MM.1S (cell line): ENCODE measurements around the gene SP3.
A peak's percentile ranks its signal among the peaks of the same experiment; 100 is the strongest.

Source experiments
- DNase-seq: peaks from one replicate; pipeline ENCODE4 v3.0.0-alpha.2; 2015
- H2AFZ ChIP-seq: fragments of 300-600 bp; sonication (generic); 2 replicates; pipeline ENCODE4 v1.6.0; 2016; ENCODE audit warnings: antibody characterized with exemption, low read length
- H3F3A ChIP-seq: fragments of 300-600 bp; sonication (generic); 2 replicates; pipeline ENCODE4 v1.6.1; 2016; ENCODE audit warnings: mild to moderate bottlenecking, antibody characterized with exemption, low read length, moderate library complexity, mixed read lengths; ENCODE audit not compliant: insufficient read depth
- H3K27ac ChIP-seq: fragments of 300-600 bp; sonication (generic); 2 replicates; pipeline ENCODE4 v1.5.1; 2016; ENCODE audit warnings: mild to moderate bottlenecking, low read length
- H3K27me3 ChIP-seq: fragments of 300-600 bp; sonication (generic); replicated peaks from 2 replicates; pipeline ENCODE4 v1.6.0; 2016; ENCODE audit warnings: low read length; ENCODE audit not compliant: insufficient read depth
- H3K36me3 ChIP-seq: fragments of 300-600 bp; sonication (generic); replicated peaks from 2 replicates; pipeline ENCODE4 v1.6.1; 2016; ENCODE audit warnings: mild to moderate bottlenecking, low read length, mixed read lengths; ENCODE audit not compliant: insufficient read depth
- H3K4me1 ChIP-seq: fragments of 300-600 bp; sonication (generic); 2 replicates; pipeline ENCODE4 v1.6.1; 2016; ENCODE audit warnings: low read length, mixed read lengths
- H3K4me2 ChIP-seq: fragments of 300-600 bp; sonication (generic); 2 replicates; pipeline ENCODE4 v1.6.0; 2016; ENCODE audit warnings: low read depth, low read length
- H3K4me3 ChIP-seq: fragments of 300-600 bp; sonication (generic); 2 replicates; pipeline ENCODE4 v1.5.1; 2016; ENCODE audit warnings: low read length, mixed read lengths
- H3K79me2 ChIP-seq: fragments of 300-600 bp; sonication (generic); 2 replicates; pipeline ENCODE4 v1.6.1; 2016; ENCODE audit warnings: mixed run types, low read length, mixed read lengths
- H3K9ac ChIP-seq: fragments of 300-600 bp; sonication (generic); 2 replicates; pipeline ENCODE4 v1.6.1; 2016; ENCODE audit warnings: low read length, mixed read lengths
- H3K9me2 ChIP-seq: fragments of 300-600 bp; sonication (generic); replicated peaks from 2 replicates; pipeline ENCODE4 v1.6.1; 2016; ENCODE audit warnings: mild to moderate bottlenecking, low read length, mixed read lengths; ENCODE audit not compliant: insufficient read depth
- H3K9me3 ChIP-seq: fragments of 300-600 bp; sonication (generic); replicated peaks from 2 replicates; pipeline ENCODE4 v1.6.1; 2016; ENCODE audit warnings: mild to moderate bottlenecking, low read length, mixed read lengths; ENCODE audit not compliant: insufficient read depth
- H4K20me1 ChIP-seq: fragments of 300-600 bp; sonication (generic); 2 replicates; pipeline ENCODE4 v1.6.1; 2016; ENCODE audit warnings: mild to moderate bottlenecking, low read length, moderate library complexity, mixed read lengths; ENCODE audit not compliant: insufficient read depth
- EZH2 ChIP-seq: fragments of 300-600 bp; sonication (generic); optimal IDR thresholded peaks from 2 replicates; pipeline ENCODE3; 2017; ENCODE audit warnings: low read depth, mild to moderate bottlenecking, antibody characterized with exemption, low read length, mixed read lengths
- EZH2phosphoT487 ChIP-seq: fragments of 300-600 bp; sonication (generic); IDR thresholded peaks from 2 replicates; pipeline ENCODE4 v1.6.1; 2018; ENCODE audit warnings: antibody characterized with exemption, low read length
- TF ChIP-seq, protein P1 (sequence below): fragments of 300-600 bp; sonication (generic); IDR thresholded peaks from 2 replicates; pipeline ENCODE4 v1.5.1; 2016; ENCODE audit warnings: antibody characterized with exemption, low read length, mixed read lengths

SP3 gene

DNA sequence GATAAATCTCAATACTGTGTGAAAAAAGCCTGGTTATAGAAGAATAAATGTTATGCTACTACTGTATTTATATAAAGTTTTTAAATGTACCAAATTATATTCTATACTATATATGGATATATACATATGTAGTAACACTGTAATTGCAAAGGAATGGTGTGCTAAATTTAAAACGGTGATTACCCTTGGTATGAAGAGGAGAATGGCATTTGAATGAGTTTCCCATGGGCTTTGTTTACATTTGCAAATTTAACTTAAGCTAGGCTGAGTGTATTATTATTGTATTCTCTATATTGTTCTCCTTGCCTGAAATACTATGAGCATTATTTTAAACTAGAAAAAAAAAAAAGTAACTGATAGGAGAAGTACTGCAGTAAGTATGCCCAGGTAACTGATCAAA is 4.7 kb upstream of the SP3 start:
- DNase-seq: no peak
- Histone ChIP-seq H3K4me3 (no peak overlapping the region), H3K36me3 (no peaks in the 10 kb centered on the region), H3K27ac (no peak overlapping the region), H3K4me1 (peaks cover 6% of the 10 kb centered on the region), H2AFZ (no peak overlapping the region), H3K9me3 (no peaks in the 10 kb centered on the region), H3K79me2 (peaks cover 12% of the 10 kb centered on the region; the same call in 1 of the 2 replicates), H3K4me2 (no peak overlapping the region), H4K20me1 (no peaks in the 10 kb centered on the region), H3K9ac (no peak overlapping the region), H3F3A (peaks cover 14% of the 10 kb centered on the region; the same call in 1 of the 2 replicates), H3K27me3 (no peaks in the 10 kb centered on the region), H3K9me2 (no peaks in the 10 kb centered on the region)
- TF ChIP-seq, protein P1, sequence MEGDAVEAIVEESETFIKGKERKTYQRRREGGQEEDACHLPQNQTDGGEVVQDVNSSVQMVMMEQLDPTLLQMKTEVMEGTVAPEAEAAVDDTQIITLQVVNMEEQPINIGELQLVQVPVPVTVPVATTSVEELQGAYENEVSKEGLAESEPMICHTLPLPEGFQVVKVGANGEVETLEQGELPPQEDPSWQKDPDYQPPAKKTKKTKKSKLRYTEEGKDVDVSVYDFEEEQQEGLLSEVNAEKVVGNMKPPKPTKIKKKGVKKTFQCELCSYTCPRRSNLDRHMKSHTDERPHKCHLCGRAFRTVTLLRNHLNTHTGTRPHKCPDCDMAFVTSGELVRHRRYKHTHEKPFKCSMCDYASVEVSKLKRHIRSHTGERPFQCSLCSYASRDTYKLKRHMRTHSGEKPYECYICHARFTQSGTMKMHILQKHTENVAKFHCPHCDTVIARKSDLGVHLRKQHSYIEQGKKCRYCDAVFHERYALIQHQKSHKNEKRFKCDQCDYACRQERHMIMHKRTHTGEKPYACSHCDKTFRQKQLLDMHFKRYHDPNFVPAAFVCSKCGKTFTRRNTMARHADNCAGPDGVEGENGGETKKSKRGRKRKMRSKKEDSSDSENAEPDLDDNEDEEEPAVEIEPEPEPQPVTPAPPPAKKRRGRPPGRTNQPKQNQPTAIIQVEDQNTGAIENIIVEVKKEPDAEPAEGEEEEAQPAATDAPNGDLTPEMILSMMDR: no peak
- no peak for TF ChIP-seq EZH2
- no peak for TF ChIP-seq EZH2phosphoT487

DNA sequence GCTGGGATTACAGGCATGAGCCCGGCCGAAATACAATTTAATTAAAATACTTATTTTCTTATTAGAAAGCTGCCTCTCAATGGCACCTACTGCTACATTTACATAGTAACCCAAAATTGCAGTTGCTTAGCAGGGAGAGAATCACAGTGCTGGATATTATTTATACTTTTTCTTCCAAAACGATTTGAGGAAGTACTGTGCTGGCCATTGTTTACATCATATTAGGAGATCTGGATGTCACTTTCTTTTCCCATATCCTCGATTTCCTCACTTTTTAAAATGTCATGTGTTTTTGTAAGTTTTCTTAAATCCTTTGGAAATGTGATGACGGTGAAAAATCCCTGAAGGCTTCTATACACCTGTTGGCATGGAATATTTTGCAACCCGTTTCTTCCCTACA is 3.4 kb upstream of the SP3 start:
- Histone ChIP-seq H3K36me3 (no peaks in the 10 kb centered on the region), H3K79me2 (peaks cover 12% of the 10 kb centered on the region; the same call in 1 of the 2 replicates), H3K9ac (no peak overlapping the region), H3F3A (peaks cover 16% of the 10 kb centered on the region; the same call in 1 of the 2 replicates), H3K4me3 (no peak overlapping the region), H3K27ac (no peak overlapping the region), H2AFZ (no peak overlapping the region), H3K9me2 (no peaks in the 10 kb centered on the region), H4K20me1 (no peaks in the 10 kb centered on the region), H3K27me3 (no peaks in the 10 kb centered on the region), H3K4me1 (peaks cover 6% of the 10 kb centered on the region), H3K9me3 (no peaks in the 10 kb centered on the region), H3K4me2 (no peak overlapping the region)
- TF ChIP-seq EZH2 (no peak), EZH2phosphoT487 (no peak)
- TF ChIP-seq, protein P1: no peak
- DNase-seq: no peak

DNA sequence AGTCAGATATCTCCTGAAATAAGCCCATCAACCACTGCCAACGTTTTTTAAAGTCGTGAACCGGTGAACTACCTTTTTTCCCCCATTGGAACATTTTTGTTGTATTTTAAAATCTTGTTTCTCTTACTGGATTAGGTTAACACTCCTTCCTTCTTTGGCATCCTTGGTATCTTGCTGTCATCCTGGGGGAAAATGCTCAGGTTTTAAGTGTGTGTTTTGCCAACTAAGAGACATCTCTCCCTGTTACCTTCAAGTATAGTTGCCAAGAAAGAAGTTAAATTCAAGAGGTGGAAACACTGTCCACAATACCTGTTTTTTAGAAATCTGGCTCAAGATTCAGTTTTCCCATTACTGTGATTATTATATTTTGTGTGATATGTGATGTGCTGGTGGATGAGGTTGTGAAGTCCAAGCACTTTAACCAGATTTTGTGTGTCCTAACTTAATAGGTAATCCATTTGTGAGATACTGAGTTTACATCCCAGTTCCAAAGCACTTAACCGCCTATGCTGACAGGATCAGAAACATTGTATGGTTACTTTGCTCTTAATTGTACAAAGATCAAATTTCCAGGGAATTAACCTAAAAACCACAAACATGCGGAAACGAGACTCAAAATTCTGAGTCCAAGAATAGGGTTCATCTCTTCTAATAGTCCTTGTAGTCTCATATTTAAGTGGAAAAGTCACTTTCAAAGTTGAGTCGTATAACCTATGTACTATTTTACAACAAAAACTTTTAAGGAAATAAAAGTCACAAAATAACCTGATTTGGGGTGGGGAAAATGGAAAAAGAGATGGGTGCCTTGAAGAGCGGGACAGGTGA is 1.3 kb upstream of the SP3 start:
- Histone ChIP-seq H3F3A (peaks cover 25% of the 10 kb centered on the region), H3K9me3 (no peaks in the 10 kb centered on the region), H2AFZ (no peak overlapping the region), H3K36me3 (no peaks in the 10 kb centered on the region), H3K9me2 (no peaks in the 10 kb centered on the region), H3K79me2 (peaks cover 31% of the 10 kb centered on the region), H3K27ac (peak overlapping the region; percentile 99; the same call in 1 of the 2 replicates), H3K27me3 (no peaks in the 10 kb centered on the region), H3K9ac (peak overlapping the region; percentile 100; the same call in 1 of the 2 replicates), H3K4me3 (peak overlapping the region; percentile 99), H3K4me2 (peak overlapping the region; percentile 73), H4K20me1 (no peaks in the 10 kb centered on the region), H3K4me1 (peaks cover 8% of the 10 kb centered on the region)
- no peak for TF ChIP-seq EZH2
- TF ChIP-seq, protein P1: no peak
- TF ChIP-seq EZH2phosphoT487: no peak
- DNase-seq: no peak
